GM19025 (cell line): ENCODE measurements around the gene AFMID.
A peak's percentile ranks its signal among the peaks of the same experiment; 100 is the strongest.
"Not testable (repeated sequence)": the region's sequence is repeated elsewhere in the genome, so short reads cannot be mapped to it uniquely, and the experiment has no call there.

Experiments used
- ATAC-seq: cut with Tn5 transposase; IDR thresholded peaks from one replicate; pipeline ENCODE4 v1.9.1; 2021; ENCODE audit warnings: mild to moderate bottlenecking, low read depth, moderate library complexity; ENCODE audit not compliant: unreplicated experiment

The AFMID gene

GRCh38 chr17:78252701-78253635 is 65.8 kb downstream of the AFMID start:
- no peak for ATAC-seq

- ATAC-seq = not testable (repeated sequence)
Measured at GRCh38 chr17:78253636-78253945, 66.4 kb downstream of the AFMID start.

- peak; percentile 53 for ATAC-seq
Measured at GRCh38 chr17:78253946-78254672, 66.9 kb downstream of the AFMID start.

GRCh38 chr17:78255029-78255656 is 68.0 kb downstream of the AFMID start:
- no peak for ATAC-seq

- ATAC-seq = no peak
Measured at GRCh38 chr17:78255953-78256706, 69.0 kb downstream of the AFMID start.

GRCh38 chr17:78256707-78257591 is 69.8 kb downstream of the AFMID start:
- ATAC-seq = no peak
